Cerebellar cortex (tissue), 1 donor: ENCODE measurements around the gene VWA3A.
A peak's percentile ranks its signal among the peaks of the same experiment; 100 is the strongest.

ENCODE experiments used
- DNase-seq: peaks from one replicate; pipeline ENCODE4 v3.0.0-alpha.2; 2015; ENCODE audit warnings: low spot score

VWA3A gene

DNA sequence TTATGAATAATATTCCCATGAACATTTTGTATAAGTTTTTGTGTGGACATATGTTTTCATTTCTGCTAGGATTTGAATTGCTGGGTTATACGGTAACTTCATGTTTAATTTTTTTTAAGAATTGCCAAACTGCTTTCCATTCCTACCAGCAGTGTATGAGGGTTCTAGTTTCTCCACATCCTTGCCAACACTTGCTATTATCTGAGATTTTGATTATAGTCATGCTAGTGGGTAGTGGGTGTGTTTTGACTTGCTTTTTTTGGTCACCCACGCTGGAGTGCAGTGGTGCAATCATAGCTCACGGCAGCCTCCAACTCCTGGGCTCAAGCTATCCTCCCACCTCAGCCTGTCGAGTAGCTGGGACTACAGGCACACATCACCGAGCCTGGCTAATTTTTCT is 110.8 kb downstream of the VWA3A start:
- no peak for DNase-seq

DNA sequence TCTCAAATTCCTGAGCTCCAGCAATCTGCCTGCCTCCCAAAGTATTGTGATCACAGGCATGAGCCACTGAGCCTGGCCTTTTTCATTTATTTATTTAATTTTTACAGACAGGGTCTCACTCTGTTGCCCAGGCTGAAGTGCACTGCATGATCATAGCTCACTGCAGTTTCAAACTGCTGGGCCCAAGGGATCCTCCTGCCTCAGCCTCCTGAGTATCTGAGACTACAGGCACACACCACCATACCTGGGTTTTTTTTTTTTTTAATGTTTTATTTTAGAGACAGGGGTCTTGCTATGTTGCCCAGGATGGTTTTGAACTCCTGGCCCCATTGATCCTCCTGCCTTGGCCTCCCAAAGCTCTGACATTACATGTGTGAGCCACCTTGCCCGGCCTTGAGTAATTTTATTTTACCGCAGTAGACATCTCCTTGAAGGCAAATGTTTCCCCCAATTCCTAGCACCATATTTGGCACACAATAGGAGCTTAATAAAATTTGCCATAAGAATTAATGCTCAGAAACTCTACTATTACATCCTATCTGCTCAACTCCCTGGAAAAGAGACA is 111.8 kb downstream of the VWA3A start:
- DNase-seq, result no peak

DNA sequence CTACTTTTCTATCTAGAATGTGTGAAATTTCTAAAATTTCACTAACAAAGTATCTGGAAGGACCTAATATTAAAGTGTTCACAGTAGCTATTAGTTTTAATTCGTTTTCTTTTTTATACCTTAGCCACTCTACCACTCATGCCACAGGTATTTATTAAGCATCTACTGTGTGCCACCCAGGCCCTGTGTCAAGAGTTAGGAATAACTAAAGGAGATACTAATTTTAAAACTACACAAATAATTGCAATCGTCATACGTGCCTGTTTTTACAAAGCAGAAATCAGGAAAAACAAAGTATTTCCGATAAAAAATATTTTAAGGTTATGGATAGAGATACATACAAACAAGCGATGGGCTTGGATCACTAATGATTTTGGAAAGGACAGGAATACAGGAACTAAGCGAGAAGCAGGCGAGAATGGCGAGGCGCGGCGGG is 113.3 kb downstream of the VWA3A start:
- DNase-seq, result no peak

DNA sequence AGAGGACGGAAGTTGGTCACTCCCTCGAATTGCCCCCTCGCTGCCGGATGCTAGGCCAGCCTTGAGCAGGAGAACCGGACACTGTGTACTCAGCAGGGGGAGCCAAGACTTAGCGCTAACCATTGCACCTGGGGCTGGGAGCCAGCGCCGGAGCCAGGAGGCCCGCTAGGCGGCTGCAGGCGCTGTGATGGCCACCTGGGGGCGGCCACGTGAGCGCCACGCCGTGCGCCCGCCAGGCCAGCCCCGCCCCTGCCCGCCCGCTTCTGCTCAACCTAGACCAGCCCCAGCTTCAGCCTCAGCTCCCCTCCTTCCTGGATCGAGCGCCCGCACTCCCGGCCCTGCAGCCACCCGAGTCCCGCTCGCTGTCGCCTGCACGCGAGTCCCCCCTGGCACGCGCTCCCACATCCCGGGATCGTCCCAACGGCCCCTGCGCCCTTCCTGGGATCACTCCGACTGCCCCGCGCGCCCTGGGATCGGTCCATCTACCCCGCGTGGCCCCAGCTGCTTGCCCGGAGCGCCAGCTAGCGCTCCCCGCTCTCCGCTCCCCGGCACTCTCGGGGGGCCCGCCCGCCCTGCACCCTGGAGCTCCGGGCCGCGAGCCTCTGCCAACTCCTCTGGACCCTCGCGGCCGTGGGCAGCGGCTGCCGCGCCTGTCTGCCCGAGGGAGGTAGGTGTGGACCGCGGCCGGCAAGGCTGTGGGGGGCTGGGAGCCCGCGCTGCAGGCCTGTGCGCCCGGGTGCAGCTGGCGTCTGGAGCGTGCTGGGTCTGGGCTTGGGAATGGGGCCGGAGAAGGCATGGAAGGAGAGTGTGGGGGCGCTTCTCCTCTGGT is 113.9 kb downstream of the VWA3A start, which contains the start of gene EEF2K:
Gene EEF2K, plus strand, starts transcription at position 266 of the 829 bp plus-strand sequence. CDS start 19,452 bp downstream, outside the sequence.
- DNase-seq, result peak; percentile 93
